GM12891 (cell line): Measurements from ENCODE around the gene MYF6.

Source experiments
- PAX5 ChIP-seq: IDR thresholded peaks from 2 replicates; pipeline ENCODE4 v1.6.1; 2011; ENCODE audit warnings: low read length, moderate library complexity, mild to moderate bottlenecking; ENCODE audit not compliant: insufficient read depth, severe bottlenecking
- POLR2A ChIP-seq: IDR thresholded peaks from 2 replicates; pipeline ENCODE4 v1.6.1; 2011; ENCODE audit warnings: low read depth, low read length, control low read depth
- POLR2AphosphoS5 ChIP-seq: IDR thresholded peaks from 2 replicates; pipeline ENCODE4 v1.6.1; 2011; ENCODE audit warnings: low read depth, low read length, control low read depth
- SPI1 ChIP-seq: IDR thresholded peaks from 2 replicates; pipeline ENCODE4 v1.6.1; 2011; ENCODE audit warnings: low read depth, low read length, control low read depth
- TAF1 ChIP-seq: IDR thresholded peaks from 2 replicates; pipeline ENCODE4 v1.6.1; 2011; ENCODE audit warnings: low read depth, low read length, control low read depth

- TF ChIP-seq POLR2A (no peak), POLR2AphosphoS5 (no peak), TAF1 (no peak), SPI1 (no peak), PAX5 (no peak)
Observed at GRCh38 chr12:80747800-80748199, 40.4 kb downstream of the MYF6 start.
